ENCODE results near the gene ZMYM3.

The ZMYM3 gene

GRCh38 chrX:71252221-71252620 lies 1.7 kb downstream of the ZMYM3 start:
- no peak for FAIRE-seq

GRCh38 chrX:71251466-71251973 lies 2.4 kb downstream of the ZMYM3 start:
- no peak for FAIRE-seq

- no peak for FAIRE-seq
Observed at GRCh38 chrX:71250841-71251240, 3.1 kb downstream of the ZMYM3 start.

- no peak for FAIRE-seq
Observed at GRCh38 chrX:71245159-71245558, 8.8 kb downstream of the ZMYM3 start.

GRCh38 chrX:71244359-71245128 lies 9.4 kb downstream of the ZMYM3 start:
- FAIRE-seq, result no peak

GRCh38 chrX:71241301-71241700 lies 12.6 kb downstream of the ZMYM3 start:
- no peak for FAIRE-seq

GRCh38 chrX:71239781-71240180 lies 14.2 kb downstream of the ZMYM3 start:
- no peak for FAIRE-seq

GRCh38 chrX:71236836-71237235 lies 17.1 kb downstream of the ZMYM3 start:
- FAIRE-seq, result no peak

- no peak for FAIRE-seq
Observed at GRCh38 chrX:71235482-71235881, 18.5 kb downstream of the ZMYM3 start.

- no peak for FAIRE-seq
Observed at GRCh38 chrX:71228063-71228642, 25.8 kb downstream of the ZMYM3 start.

- FAIRE-seq, result no peak
Observed at GRCh38 chrX:71227370-71228062, 26.4 kb downstream of the ZMYM3 start.

GRCh38 chrX:71225676-71226075 lies 28.3 kb downstream of the ZMYM3 start:
- FAIRE-seq, result no peak

- no peak for FAIRE-seq
Observed at GRCh38 chrX:71225009-71225408, 28.9 kb downstream of the ZMYM3 start.

- FAIRE-seq, result no peak
Observed at GRCh38 chrX:71224098-71224708, 29.7 kb downstream of the ZMYM3 start.

GRCh38 chrX:71222929-71223328 lies 31.0 kb downstream of the ZMYM3 start, which contains the start of gene GJB1:
Gene GJB1, plus strand, starts transcription at chrX:71223224. Its CDS starts 484 bp downstream, at chrX:71223708.
- FAIRE-seq, result no peak

- no peak for FAIRE-seq
Observed at GRCh38 chrX:71221145-71221544, 32.8 kb downstream of the ZMYM3 start.

- no peak for FAIRE-seq
Observed at GRCh38 chrX:71217298-71217697, 36.6 kb downstream of the ZMYM3 start.

GRCh38 chrX:71216485-71216884 lies 37.5 kb downstream of the ZMYM3 start:
- FAIRE-seq, result no peak

- no peak for FAIRE-seq
Observed at GRCh38 chrX:71215338-71215912, 38.5 kb downstream of the ZMYM3 start.

- FAIRE-seq, result no peak
Observed at GRCh38 chrX:71214604-71215337, 39.2 kb downstream of the ZMYM3 start.

GRCh38 chrX:71214152-71214551 lies 39.8 kb downstream of the ZMYM3 start:
- FAIRE-seq, result no peak

GRCh38 chrX:71212536-71212935 lies 41.4 kb downstream of the ZMYM3 start:
- no peak for FAIRE-seq

All from A204.1 (cell line).